ENCODE results near the gene DLL3.
A peak's percentile ranks its signal among the peaks of the same experiment; 100 is the strongest.

DLL3 gene

GRCh38 chr19:39518975-39519374, 20.2 kb downstream of the DLL3 start:
- no peak for DNase-seq

- no peak for DNase-seq
Observed at GRCh38 chr19:39520541-39521484, 22.1 kb downstream of the DLL3 start.

GRCh38 chr19:39524495-39524894, 25.7 kb downstream of the DLL3 start:
- no peak for DNase-seq

- DNase-seq: no peak
Observed at GRCh38 chr19:39525205-39525604, 26.5 kb downstream of the DLL3 start.

GRCh38 chr19:39531834-39532232, 33.1 kb downstream of the DLL3 start:
- peak in 1 of 2 experiments; percentile 46 for DNase-seq

- peak; percentile 99 for DNase-seq
Observed at GRCh38 chr19:39532233-39533002, 33.7 kb downstream of the DLL3 start, which contains the start of gene EID2B. Gene EID2B (minus strand): TSS chr19:39532852. CDS start chr19:39532802, 50 bp downstream.

GRCh38 chr19:39533003-39533512, 34.3 kb downstream of the DLL3 start:
- no peak for DNase-seq

GRCh38 chr19:39533791-39534190, 35.0 kb downstream of the DLL3 start:
- no peak for DNase-seq

- peak in 1 of 2 experiments; percentile 36 for DNase-seq
Observed at GRCh38 chr19:39539165-39539517, 40.4 kb downstream of the DLL3 start.

GRCh38 chr19:39539518-39540332, 41.0 kb downstream of the DLL3 start, which contains the start of gene EID2:
Gene EID2 (minus strand): TSS chr19:39540161. CDS start chr19:39540079, 82 bp downstream.
- DNase-seq: peak; percentile 98 to 99

GRCh38 chr19:39540333-39540673, 41.6 kb downstream of the DLL3 start:
- no peak for DNase-seq

GRCh38 chr19:39542206-39542605, 43.5 kb downstream of the DLL3 start:
- no peak for DNase-seq

- no peak for DNase-seq
Observed at GRCh38 chr19:39543477-39543857, 44.7 kb downstream of the DLL3 start.

- no peak for DNase-seq
Observed at GRCh38 chr19:39544226-39544903, 45.6 kb downstream of the DLL3 start.

- no peak for DNase-seq
Observed at GRCh38 chr19:39544911-39545310, 46.2 kb downstream of the DLL3 start.

- DNase-seq: no peak
Observed at GRCh38 chr19:39546599-39546998, 47.9 kb downstream of the DLL3 start.

GRCh38 chr19:39550197-39550596, 51.5 kb downstream of the DLL3 start:
- DNase-seq: no peak

GRCh38 chr19:39553082-39553652, 54.4 kb downstream of the DLL3 start:
- no peak for DNase-seq

- no peak for DNase-seq
Observed at GRCh38 chr19:39554701-39555311, 56.1 kb downstream of the DLL3 start.

GRCh38 chr19:39555883-39556282, 57.1 kb downstream of the DLL3 start:
- no peak for DNase-seq

Data from SHP77 (cell line).